Coronary artery (tissue), 2 donors: ENCODE results near the gene ATP6V0E2.

Source experiments
- DNase-seq: peaks from one replicate; pipeline ENCODE4 v3.0.0-alpha.2; 2017; ENCODE audit warnings: low spot score
- H3K27ac ChIP-seq, 2 donors: fragments of 200-600 bp; sonication (generic); one replicate each; pipeline ENCODE4 v1.5.1; 2016 to 2019
- H3K4me3 ChIP-seq: fragments of 200-600 bp; sonication (generic); 2 replicates; pipeline ENCODE4 v1.5.1; 2016; ENCODE audit warnings: mild to moderate bottlenecking, moderate library complexity
- TF ChIP-seq, protein P1 (sequence below): fragments of 200-600 bp; sonication (generic); IDR thresholded peaks from one replicate; pipeline ENCODE4 v1.5.1; 2019; ENCODE audit warnings: antibody characterized with exemption

The ATP6V0E2 gene

DNA sequence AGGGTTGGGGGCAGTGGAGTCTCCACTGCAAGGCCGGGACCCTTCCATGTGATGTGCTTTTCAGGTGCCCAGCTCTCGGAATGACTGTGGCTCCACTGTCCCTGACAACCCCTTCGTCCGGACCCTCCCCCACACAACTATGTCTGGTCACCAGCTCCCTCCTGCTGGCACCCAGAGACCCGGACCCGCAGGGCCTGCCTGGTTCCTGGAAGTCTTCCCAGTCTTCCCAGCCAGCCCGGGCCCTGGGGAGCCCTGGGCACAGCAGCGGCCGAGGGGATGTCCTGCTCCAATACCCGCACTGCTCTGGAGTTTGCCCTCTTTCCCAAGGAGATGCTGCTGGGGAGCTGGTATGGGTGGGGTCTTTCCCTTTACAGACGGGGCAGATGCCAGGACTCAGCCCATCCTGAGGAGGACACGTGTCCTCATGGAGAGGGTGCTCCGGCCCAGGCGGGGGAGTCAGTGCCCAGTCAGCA is 5.5 kb downstream of the ATP6V0E2 start:
- H3K4me3 ChIP-seq = no peak overlapping the region
- no peak overlapping the region for H3K27ac ChIP-seq
- peak; percentile 67 for DNase-seq
- TF ChIP-seq, protein P1, sequence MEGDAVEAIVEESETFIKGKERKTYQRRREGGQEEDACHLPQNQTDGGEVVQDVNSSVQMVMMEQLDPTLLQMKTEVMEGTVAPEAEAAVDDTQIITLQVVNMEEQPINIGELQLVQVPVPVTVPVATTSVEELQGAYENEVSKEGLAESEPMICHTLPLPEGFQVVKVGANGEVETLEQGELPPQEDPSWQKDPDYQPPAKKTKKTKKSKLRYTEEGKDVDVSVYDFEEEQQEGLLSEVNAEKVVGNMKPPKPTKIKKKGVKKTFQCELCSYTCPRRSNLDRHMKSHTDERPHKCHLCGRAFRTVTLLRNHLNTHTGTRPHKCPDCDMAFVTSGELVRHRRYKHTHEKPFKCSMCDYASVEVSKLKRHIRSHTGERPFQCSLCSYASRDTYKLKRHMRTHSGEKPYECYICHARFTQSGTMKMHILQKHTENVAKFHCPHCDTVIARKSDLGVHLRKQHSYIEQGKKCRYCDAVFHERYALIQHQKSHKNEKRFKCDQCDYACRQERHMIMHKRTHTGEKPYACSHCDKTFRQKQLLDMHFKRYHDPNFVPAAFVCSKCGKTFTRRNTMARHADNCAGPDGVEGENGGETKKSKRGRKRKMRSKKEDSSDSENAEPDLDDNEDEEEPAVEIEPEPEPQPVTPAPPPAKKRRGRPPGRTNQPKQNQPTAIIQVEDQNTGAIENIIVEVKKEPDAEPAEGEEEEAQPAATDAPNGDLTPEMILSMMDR = no peak

DNA sequence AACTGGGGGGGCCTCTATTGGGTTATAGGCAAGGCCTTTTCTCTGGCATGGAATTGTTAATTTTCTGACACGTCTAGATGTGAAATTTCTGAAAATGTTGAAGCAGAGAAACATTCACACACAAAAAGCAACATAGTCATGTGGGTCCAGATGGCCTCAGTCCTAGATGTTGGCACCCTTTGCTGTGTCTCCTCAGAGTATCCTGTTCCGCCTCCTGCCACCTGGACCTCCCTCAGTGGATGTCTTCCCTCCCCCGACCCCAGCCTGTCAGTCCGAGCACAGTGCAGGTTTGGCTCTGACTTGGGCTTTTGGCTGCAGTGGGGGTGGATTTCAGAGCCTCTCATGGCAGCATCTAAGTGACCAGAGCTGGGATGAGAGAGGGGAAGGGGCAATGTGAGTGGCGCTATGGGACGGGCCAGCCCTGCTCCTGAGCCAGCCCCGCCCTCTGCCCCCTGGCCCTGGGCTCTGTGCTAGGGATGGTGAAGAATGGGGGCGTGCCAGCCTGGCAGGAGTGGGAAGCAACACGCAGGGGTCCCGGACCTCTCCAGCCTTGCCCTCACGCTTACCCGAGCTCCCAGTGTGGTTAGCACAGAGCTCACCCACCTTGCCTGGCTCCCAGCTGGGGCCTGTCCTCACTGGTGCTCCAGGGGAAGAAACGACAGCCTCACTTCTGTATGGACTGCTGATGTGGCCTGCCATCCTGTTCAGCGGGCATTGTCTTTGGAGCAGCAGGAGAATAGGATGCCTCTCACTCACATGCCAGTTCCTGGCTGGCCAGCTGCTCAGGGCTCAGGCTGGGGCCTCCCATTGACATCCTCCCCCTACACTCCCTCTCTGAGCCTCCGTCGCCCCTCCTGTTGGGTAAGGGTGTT is 6.2 kb downstream of the ATP6V0E2 start:
- H3K27ac ChIP-seq = no peak overlapping the region
- DNase-seq = peak; percentile 65
- TF ChIP-seq, protein P1 = no peak
- no peak overlapping the region for H3K4me3 ChIP-seq

DNA sequence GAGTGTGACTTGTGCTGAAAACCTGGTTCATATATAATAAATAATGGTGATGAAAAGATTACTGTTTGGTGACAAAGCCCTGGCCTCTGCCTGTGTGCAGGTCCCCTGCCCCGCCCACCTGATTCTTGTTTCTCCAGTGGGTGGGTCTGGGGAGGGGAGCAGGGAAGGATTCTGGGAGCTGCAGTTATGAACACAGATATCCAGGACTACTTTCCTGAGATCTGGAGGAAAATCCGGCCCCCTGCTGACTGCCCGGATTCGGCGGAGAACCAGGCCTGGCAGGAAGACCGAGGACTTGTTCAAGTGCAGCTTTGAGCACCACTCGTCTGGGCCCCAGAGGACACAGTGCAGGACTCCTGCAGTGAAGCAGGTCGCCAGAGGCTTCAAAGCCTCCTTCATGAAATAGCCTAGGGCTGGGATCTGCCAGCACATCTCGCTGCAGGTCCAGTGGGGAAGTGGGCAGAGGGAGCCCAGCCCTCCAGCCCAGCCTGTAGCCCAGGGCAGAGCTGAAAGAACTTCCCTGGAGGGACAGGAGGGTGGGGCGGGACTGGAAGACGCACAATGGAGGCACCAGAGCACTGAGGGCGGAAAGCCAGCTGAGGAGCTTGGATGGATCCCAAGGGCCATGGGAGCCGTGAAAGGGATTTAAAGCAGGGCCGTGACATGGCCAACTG is 7.0 kb downstream of the ATP6V0E2 start:
- peak; percentile 59 for DNase-seq
- TF ChIP-seq, protein P1 = no peak
- Histone ChIP-seq H3K4me3 (no peak overlapping the region), H3K27ac (no peak overlapping the region)

DNA sequence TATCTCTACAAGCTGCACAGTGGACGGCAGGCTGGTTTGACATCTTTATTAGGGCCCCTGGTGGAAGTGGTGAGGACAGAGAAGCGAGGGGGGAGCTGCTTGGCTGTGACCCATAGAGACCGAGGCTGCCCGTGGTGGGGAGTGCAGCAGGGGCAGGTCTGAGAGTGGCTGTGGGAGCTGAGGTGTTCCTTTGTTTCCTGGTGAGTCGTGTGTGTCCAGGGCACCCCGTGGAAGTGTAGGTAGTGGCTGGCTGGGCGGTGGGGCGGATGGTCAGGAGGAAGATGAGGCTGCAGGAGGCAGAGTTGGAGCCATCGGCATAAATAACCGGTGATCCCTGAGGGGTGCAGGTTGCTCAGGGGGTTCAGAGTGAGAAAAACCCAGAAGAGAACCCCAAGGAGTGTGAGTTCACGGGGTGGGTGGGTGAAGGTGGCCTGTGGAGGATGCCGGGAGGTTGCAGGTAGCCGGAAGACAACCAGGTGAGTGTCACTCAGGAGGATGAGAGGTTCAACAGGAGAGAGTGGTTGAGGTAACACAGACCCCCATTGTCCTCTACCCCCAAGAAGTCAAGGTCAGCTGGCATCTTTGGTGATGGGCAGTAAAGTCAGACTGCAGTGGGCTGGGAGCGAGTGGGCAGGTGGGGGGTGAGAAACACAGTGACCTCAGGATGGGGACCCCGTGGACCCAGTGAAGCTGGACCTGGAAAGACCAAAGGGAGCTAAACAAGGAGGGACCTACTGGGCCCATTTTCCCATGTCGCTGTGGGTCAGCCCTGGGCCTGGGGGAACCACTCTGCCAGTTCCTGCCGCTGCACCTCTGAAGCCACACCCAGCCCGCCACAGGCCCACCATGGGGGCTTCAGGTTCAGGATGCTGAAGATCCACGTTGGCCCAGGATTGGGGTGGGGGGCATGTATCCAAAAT is 7.8 kb downstream of the ATP6V0E2 start:
- TF ChIP-seq, protein P1 = no peak
- peak overlapping the region in 1 of 2 donors; percentile 4 for H3K27ac ChIP-seq
- DNase-seq = no peak
- H3K4me3 ChIP-seq = no peak overlapping the region

DNA sequence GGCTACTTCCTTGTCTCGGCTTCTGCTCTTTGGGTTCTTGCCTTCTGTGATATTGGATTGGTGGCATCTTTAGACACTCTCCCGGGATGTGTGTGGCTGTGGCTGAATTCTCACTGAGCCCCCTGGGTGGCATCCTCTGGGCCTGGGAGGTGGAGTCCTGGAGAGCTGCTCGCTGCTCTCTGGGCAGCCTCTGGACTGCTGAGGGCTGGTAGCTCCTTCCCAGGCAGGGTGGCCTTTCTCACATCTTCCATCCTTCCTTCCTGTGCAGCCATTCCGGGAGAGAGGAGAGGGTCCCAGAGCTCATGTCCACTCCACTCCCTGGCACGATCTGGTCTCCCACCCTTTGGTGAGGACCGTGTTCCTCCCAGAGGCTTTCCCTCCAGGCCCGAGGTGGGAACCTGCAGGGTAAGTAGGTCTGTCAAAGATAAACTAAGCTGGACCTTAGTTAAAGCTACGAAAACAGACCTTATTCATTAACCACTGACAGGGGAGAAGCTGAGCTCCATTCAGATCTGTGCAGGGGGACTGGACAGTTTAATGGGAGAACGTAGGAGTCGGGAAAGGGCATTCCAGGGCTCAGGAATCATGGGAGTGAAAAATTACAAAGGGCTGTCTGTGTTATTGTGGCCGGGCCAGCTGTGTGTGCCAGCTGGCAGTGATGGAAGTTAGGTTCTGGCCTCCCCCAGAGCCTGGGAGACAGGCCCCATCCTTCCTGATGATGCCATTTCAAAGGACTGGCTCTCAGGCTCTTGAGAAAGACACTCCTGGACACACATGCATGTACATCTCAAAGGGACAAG is 8.7 kb downstream of the ATP6V0E2 start:
- H3K27ac ChIP-seq = peak overlapping the region in 1 of 2 donors; percentile 4
- TF ChIP-seq, protein P1 = no peak
- peak; percentile 64 for DNase-seq

DNA sequence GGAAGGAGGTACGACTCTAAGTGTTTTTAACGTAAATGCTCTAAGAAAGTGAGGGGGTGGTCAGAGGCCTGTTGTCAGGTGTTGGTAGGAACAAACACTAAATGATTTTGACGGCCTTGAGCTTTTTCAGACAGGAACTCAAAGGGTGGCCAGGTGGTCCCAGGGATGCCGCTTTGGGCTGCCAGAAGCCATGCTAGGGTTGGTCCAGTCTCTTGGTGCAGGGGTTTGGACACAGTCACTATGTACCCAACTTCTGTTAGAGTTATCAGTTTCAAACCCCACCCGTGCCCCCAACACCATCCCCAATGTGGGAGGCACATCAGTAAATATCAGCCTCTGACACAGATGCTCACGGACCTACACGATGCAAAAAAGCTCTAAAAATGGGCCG is 9.3 kb downstream of the ATP6V0E2 start:
- TF ChIP-seq, protein P1 = no peak
- Histone ChIP-seq H3K4me3 (no peak overlapping the region), H3K27ac (peak overlapping the region in 1 of 2 donors; percentile 11)
- peak; percentile 55 for DNase-seq

More for the DNA sequence above, 8.7 kb downstream of the ATP6V0E2 start:
- no peak overlapping the region for H3K4me3 ChIP-seq
